NCI-H446 (cell line): ENCODE data around the gene H2AZ2.

Source experiments
- DNase-seq, 2 experiments: peaks; one replicate each; lab custom pipeline; 2025; lab: John Stamatoyannopoulos, UW

The H2AZ2 gene

GRCh38 chr7:44784364-44784763, 63.5 kb downstream of the H2AZ2 start:
- no peak for DNase-seq

DNA sequence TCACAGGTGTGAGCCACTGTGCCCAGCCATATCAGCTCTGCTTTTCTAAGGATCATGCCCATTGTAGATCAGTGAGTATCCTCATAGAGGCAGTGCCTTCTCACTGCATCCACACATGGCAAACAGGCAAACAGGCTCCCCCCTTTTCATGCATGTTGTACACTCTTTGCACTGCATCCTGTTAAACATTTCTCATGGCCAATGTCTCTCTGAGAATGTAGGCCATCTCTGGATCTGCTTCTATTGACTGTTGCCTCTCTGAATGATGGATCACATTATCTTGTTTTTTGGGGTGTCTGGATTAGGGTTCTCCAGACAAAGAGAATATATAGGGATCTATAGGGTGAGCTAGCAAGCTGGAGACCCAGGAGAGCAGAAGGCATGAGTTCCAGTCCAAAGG, 64.5 kb downstream of the H2AZ2 start:
- DNase-seq: no peak

DNA sequence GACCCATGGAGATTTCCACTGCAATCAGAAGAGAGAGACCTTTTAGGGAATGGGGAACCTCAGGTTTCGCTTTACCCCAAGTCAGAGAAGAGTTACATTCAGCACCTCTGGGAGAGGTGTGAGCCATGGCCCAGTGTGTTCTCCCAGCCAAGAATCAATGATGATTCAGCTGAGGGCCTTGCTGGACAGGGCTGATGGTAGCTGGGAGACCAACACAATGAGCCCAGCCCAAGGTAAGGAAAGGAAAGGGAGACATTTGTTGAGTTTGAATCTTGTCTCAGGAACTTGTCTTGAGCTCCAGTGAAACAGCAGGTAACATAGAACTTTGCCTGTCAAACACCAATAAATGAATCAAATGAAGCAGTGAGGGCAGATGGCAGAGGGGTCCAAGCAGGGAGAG, 65.4 kb downstream of the H2AZ2 start:
- DNase-seq: no peak
